OCI-LY7 (cell line): ENCODE measurements around the gene WDR18. TPM values are rescaled to one million over a fixed set of nuclear protein-coding genes. Genes with fewer than 3 reads are reported as not detected.

Experiments used
- BruUV-seq: library from RNA; stranded (reverse); fragments of 400-500 nt; replicated peaks from 2 replicates; lab custom pipeline; 2021; lab: Mats Ljungman, UMichigan
- CTCF ChIA-PET: fragments of 300-600 bp; sonication (Branson Sonifier 250); formaldehyde crosslinking; loops from one replicate; lab custom pipeline; 2022; ENCODE audit warnings: antibody characterized with exemption; ENCODE audit not compliant: unreplicated experiment; lab: Charles Lee
- POLR2A ChIA-PET: fragments of 300-600 bp; sonication (Branson Sonifier 250); formaldehyde crosslinking; loops from one replicate; lab custom pipeline; 2022; ENCODE audit warnings: antibody characterized with exemption; lab: Charles Lee
- DNase-seq: peaks from one replicate; pipeline ENCODE4 v3.0.0-alpha.2; 2015; ENCODE audit warnings: low spot score
- H2AFZ ChIP-seq: fragments of 200-600 bp; sonication (generic), shearing (Covaris generic); 2 replicates; pipeline ENCODE4 v1.6.1; 2014; ENCODE audit warnings: mild to moderate bottlenecking, antibody characterized with exemption, low read length, moderate library complexity
- H3K27ac ChIP-seq: fragments of 200-600 bp; sonication (generic); 2 replicates; pipeline ENCODE4 v1.5.1; 2014; ENCODE audit warnings: mixed run types, low read depth, mild to moderate bottlenecking, moderate library complexity, low read length, inconsistent platforms; ENCODE audit not compliant: poor library complexity, severe bottlenecking
- H3K36me3 ChIP-seq: fragments of 200-600 bp; sonication (generic); 2 replicates; pipeline ENCODE4 v1.6.1; 2014; ENCODE audit warnings: mild to moderate bottlenecking, antibody characterized with exemption, low read length, moderate library complexity, mixed read lengths; ENCODE audit not compliant: insufficient read depth
- H3K4me1 ChIP-seq: fragments of 200-600 bp; sonication (generic); 2 replicates; pipeline ENCODE4 v1.5.1; 2014; ENCODE audit warnings: mild to moderate bottlenecking, low read length; ENCODE audit not compliant: insufficient read depth, poor library complexity, severe bottlenecking
- H3K4me2 ChIP-seq: fragments of 200-600 bp; sonication (generic); 2 replicates; pipeline ENCODE4 v1.6.1; 2014; ENCODE audit warnings: mild to moderate bottlenecking, low read length
- H3K4me3 ChIP-seq: fragments of 200-600 bp; sonication (generic); 2 replicates; pipeline ENCODE4 v1.5.1; 2014; ENCODE audit warnings: mild to moderate bottlenecking, low read depth, low read length; ENCODE audit not compliant: poor library complexity, severe bottlenecking
- H3K79me2 ChIP-seq: fragments of 200-600 bp; sonication (generic); 2 replicates; pipeline ENCODE4 v1.6.1; 2016; ENCODE audit warnings: low read depth, mild to moderate bottlenecking, low read length, moderate library complexity, mixed read lengths; ENCODE audit not compliant: insufficient read depth
- H3K9me2 ChIP-seq: fragments of 200-600 bp; sonication (generic); 2 replicates; pipeline ENCODE4 v1.6.1; 2016; ENCODE audit warnings: mild to moderate bottlenecking, low read length, mixed read lengths; ENCODE audit not compliant: insufficient read depth
- H3K9me3 ChIP-seq: fragments of 200-600 bp; sonication (generic); 2 replicates; pipeline ENCODE4 v1.6.1; 2014; ENCODE audit warnings: mild to moderate bottlenecking, mixed run types, low read length, mixed read lengths
- H4K20me1 ChIP-seq: fragments of 200-600 bp; sonication (generic); 2 replicates; pipeline ENCODE4 v1.6.1; 2014; ENCODE audit warnings: mild to moderate bottlenecking, antibody characterized with exemption, low read length, moderate library complexity, mixed read lengths; ENCODE audit not compliant: insufficient read depth
- EZH2phosphoT487 ChIP-seq: fragments of 200-600 bp; sonication (generic); IDR thresholded peaks from 2 replicates; pipeline ENCODE4 v1.6.1; 2018; ENCODE audit warnings: low read depth, borderline replicate concordance, mild to moderate bottlenecking, mixed run types, antibody characterized with exemption, low read length, moderate library complexity, mixed read lengths
- intact Hi-C: fragments of 100-400 bp; cut with micrococcal nuclease; formaldehyde crosslinking; loops from one replicate; pipeline ENCODE4 v1.10.0; 2022; ENCODE audit not compliant: unreplicated experiment
- total RNA-seq, 2 experiments: library from RNA; depleted of rRNA in 1 of 2; stranded (reverse); fragments of >200 nt in 1 of 2; shearing (Covaris generic) in 1 of 2; gene quantifications; 2 replicates each; pipeline ENCODE4 v1.2.3, GENCODE V29; 2014 to 2022
- TF ChIP-seq, protein P1 (sequence below): fragments of 200-600 bp; sonication (generic); conservative IDR thresholded peaks from 2 replicates; pipeline ENCODE4 v1.5.1; 2014; ENCODE audit warnings: mild to moderate bottlenecking, antibody characterized with exemption, low read length, moderate library complexity, mixed read lengths

The WDR18 gene
- total RNA-seq, 2 experiments from 2014 or later, result 51.4 to 74.7 TPM

DNA sequence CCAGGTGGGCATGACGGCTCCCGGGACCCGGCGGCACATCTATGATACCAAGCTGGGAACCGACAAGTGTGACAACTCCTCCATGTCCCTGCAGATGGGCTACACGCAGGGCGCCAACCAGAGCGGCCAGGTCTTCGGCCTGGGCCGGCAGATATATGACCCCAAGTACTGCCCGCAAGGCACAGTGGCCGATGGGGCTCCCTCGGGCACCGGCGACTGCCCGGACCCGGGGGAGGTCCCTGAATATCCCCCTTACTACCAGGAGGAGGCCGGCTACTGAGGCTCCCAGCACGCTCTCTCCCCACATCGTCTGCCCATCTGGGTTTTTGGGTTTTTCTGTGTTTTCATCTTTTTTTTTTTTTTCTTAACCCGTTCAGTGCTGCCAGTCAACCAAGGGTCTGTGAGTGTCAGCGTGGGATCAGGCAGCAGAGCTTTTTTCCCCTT is 53.5 kb downstream of the WDR18 start:
- POLR2A ChIA-PET, result no interaction called here
- DNase-seq, result peak; percentile 58
- Histone ChIP-seq H3K4me3 (peak overlapping the region; percentile 85), H2AFZ (no peak overlapping the region), H4K20me1 (no peaks in the 10 kb centered on the region; the same call in 1 of the 2 replicates), H3K4me1 (peaks cover 43% of the 10 kb centered on the region), H3K9me2 (no peaks in the 10 kb centered on the region), H3K9me3 (no peaks in the 10 kb centered on the region), H3K36me3 (peaks cover 30% of the 10 kb centered on the region), H3K79me2 (0 out of 2 replicates have a peak, but pooled peaks cover 5% of the 10 kb centered on the region), H3K4me2 (peak overlapping the region; percentile 77), H3K27ac (peak overlapping the region; percentile 97)
- CTCF ChIA-PET, result no interaction called here
- intact Hi-C loops, result loop anchor here (2.0 kb wide), 2 partner anchors 17 to 39 kb away; partner anchors contain the start of genes RNU6-2 and TMEM259
- BruUV-seq, result no TSS peak
- TF ChIP-seq EZH2phosphoT487, result no peak
- TF ChIP-seq, protein P1, sequence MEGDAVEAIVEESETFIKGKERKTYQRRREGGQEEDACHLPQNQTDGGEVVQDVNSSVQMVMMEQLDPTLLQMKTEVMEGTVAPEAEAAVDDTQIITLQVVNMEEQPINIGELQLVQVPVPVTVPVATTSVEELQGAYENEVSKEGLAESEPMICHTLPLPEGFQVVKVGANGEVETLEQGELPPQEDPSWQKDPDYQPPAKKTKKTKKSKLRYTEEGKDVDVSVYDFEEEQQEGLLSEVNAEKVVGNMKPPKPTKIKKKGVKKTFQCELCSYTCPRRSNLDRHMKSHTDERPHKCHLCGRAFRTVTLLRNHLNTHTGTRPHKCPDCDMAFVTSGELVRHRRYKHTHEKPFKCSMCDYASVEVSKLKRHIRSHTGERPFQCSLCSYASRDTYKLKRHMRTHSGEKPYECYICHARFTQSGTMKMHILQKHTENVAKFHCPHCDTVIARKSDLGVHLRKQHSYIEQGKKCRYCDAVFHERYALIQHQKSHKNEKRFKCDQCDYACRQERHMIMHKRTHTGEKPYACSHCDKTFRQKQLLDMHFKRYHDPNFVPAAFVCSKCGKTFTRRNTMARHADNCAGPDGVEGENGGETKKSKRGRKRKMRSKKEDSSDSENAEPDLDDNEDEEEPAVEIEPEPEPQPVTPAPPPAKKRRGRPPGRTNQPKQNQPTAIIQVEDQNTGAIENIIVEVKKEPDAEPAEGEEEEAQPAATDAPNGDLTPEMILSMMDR, result 0 out of 2 replicates have a peak, but pooled peaks have one; percentile 2

DNA sequence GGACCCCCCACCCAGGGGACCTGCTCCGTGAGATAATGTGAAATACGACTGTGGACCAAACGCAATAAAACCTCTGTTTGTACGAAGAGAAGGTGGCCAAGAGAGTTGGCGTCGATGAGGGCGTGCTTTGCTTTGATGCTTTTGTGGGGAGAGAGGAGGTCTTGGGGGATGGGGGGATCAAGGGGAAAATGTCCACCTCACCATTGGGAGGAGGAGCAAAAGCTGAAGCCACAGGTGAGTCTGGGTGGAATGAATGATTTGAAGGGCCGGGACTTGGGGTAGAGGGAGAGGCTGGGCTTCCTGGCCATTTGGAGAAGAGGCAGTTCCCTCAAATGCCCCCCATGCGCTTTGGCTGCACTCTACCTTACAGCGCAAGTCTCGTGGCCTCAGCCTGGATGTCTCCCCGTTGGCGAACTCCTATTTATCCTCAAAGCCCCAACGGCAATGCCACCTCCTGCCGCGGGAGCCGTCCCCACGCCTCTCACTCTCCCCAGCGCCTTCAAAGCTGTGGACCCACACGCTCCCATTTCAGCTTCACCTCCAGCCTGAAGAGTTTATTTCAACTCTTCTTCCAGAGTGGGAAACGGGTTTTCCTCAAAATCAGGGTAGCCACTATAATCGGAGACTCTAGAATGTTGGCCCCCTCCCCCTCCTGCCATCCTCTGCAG is 55.0 kb downstream of the WDR18 start:
- no TSS peak for BruUV-seq
- Histone ChIP-seq H3K9me2 (no peaks in the 10 kb centered on the region), H3K4me1 (peaks cover 43% of the 10 kb centered on the region), H3K36me3 (peaks cover 22% of the 10 kb centered on the region), H3K27ac (peak overlapping the region; percentile 97), H3K4me3 (peak overlapping the region; percentile 85), H3K9me3 (no peaks in the 10 kb centered on the region), H3K79me2 (0 out of 2 replicates have a peak, but pooled peaks cover 5% of the 10 kb centered on the region), H2AFZ (no peak overlapping the region), H4K20me1 (no peaks in the 10 kb centered on the region; the same call in 1 of the 2 replicates), H3K4me2 (peak overlapping the region; percentile 77)
- TF ChIP-seq, protein P1, result no peak
- no peak for TF ChIP-seq EZH2phosphoT487
- ChIA-PET POLR2A (interaction anchor here (0.6 to 3.2 kb wide), 2 partner anchors 12 to 23 kb away, joined by 4 to 15 read pairs; partner anchors contain the start of gene CNN2), CTCF (interaction anchor here (0.9 kb wide), 1 partner anchor 11 kb away, joined by 3 read pairs; no protein-coding TSS in a partner anchor)
- intact Hi-C loops, result loop anchor here (2.0 kb wide), 2 partner anchors 18 to 38 kb away; partner anchors contain the start of genes RNU6-2 and TMEM259
- peak; percentile 55 for DNase-seq
